HG03469 (cell line): Measurements from ENCODE around the gene RAB11FIP3.
"Not testable (repeated sequence)": the region's sequence is repeated elsewhere in the genome, so short reads cannot be mapped to it uniquely, and the experiment has no call there.

Source experiments
- ATAC-seq: cut with Tn5 transposase; IDR thresholded peaks from one replicate; pipeline ENCODE4 v1.9.1; 2021; ENCODE audit warnings: mild to moderate bottlenecking, moderate library complexity, moderate number of reproducible peaks; ENCODE audit not compliant: unreplicated experiment

The RAB11FIP3 gene

GRCh38 chr16:415170-415498, 10.3 kb upstream of the RAB11FIP3 start:
- ATAC-seq = not testable (repeated sequence)

DNA sequence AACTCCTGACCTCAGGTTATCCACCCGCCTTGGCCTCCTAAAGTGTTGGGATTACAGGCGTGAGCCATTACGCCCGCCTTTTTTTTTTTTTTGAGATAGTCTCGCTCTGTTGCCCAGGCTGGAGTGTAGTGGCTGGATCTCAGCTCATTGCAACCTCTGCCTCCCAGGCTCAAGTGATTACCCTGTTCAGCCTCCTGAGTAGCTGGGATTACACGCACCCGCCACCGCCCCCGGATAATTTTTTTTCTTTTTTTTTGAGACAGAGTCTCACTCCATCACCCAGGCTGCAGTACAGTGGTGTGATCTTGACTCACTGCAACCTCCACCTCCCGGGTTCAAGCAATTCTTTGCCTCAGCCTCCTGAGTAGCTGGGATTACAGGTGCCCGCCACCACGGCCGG, 3.3 kb upstream of the RAB11FIP3 start:
- not testable (repeated sequence) for ATAC-seq

DNA sequence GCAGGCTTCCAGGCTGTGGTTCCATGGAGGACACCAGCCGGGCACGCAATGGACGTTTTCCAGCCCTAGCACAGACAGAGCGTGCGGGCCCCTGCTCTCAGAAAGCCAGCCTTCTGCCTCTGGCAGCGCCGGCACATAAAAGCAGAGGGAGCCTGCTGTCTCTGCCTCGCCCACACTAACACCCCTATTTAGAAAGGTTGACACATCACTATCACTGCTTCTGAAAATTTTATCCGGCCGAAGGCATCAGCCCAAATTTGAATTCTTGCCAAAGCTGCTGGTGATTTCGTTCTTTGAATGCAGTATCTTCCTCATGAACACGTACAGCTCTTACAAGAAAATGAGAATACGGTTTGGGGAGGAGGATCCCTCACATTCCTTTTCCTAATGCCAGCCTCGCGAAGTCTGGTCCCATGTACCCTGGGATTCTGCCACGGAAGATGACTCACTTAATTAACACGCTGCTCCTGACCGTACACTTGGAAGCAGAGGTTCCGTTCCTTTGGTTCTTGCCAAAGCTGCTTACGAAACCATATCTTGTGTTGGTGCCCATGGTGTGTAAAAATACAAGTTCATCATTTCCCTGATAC, 1.3 kb upstream of the RAB11FIP3 start:
- ATAC-seq = no peak

GRCh38 chr16:424623-425081, 797 bp upstream of the RAB11FIP3 start:
- ATAC-seq = no peak

- ATAC-seq = peak; percentile 14
Observed at GRCh38 chr16:425740-426114, 278 bp downstream of the RAB11FIP3 start.

DNA sequence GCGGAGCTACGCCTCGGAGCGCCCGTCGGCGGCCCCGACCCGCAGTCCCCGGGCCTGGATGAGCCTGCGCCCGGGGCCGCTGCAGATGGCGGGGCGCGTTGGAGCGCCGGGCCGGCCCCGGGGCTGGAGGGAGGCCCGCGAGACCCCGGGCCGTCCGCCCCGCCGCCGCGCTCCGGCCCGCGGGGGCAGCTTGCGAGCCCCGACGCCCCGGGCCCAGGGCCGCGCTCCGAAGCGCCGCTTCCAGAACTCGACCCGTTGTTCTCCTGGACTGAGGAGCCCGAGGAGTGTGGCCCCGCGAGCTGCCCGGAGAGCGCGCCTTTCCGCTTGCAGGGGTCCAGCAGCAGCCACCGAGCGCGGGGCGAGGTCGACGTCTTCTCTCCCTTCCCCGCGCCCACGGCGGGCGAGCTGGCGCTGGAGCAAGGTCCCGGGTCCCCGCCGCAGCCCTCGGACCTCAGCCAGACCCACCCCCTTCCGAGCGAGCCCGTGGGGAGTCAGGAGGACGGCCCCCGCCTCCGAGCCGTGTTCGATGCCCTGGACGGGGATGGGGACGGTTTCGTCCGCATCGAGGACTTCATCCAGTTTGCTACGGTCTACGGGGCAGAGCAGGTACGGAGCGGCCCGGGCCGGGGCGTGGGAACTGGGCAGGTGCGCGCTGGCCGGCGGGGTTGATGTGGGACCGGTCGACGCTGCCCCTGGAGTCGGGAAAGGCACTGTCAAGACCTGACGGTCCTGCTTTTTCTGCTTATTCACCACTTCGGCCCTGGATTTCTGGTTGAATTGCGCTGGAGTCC, 861 bp downstream of the RAB11FIP3 start:
- no peak for ATAC-seq

DNA sequence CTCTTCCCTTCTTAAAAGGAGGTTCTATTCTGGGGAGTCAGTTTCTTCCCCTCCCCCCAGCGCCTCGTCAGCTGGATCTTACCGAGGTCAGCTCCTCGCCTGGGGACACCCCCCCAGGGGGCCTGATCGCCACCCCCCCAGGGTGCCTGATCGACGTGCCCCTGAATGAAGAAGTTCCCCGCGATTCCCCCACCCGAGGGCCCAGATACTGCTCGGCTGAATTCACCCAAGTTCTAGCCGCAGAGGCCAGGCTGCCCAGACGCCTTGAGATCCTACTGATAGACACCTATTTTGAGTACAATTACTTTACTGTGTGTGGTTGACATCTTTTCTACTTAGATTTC, 1.4 kb downstream of the RAB11FIP3 start:
- ATAC-seq = no peak

GRCh38 chr16:427250-427649, 1.8 kb downstream of the RAB11FIP3 start:
- no peak for ATAC-seq

- no peak for ATAC-seq
Observed at GRCh38 chr16:430904-431303, 5.5 kb downstream of the RAB11FIP3 start.

DNA sequence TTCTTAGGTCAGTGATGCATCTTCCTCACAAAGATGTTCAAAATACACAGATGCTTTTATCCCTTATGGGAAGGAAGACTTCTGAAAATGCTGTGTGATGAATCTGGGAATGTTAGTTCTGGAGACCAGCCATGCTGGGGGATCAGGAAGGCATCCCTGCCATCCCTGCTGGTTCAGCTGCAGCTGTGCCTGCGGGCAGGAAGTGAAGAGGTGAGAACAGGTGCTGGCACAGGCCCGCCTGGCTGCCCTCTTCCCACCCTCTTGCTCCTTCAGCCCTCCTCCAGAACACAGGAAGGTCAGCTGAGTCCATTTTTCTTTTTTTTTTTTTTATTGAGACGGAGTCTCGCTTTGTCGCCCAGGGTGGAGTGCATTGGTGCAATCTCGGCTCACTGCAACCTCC, 15.2 kb downstream of the RAB11FIP3 start:
- ATAC-seq = no peak

GRCh38 chr16:441447-441846, 16.0 kb downstream of the RAB11FIP3 start:
- ATAC-seq = no peak

DNA sequence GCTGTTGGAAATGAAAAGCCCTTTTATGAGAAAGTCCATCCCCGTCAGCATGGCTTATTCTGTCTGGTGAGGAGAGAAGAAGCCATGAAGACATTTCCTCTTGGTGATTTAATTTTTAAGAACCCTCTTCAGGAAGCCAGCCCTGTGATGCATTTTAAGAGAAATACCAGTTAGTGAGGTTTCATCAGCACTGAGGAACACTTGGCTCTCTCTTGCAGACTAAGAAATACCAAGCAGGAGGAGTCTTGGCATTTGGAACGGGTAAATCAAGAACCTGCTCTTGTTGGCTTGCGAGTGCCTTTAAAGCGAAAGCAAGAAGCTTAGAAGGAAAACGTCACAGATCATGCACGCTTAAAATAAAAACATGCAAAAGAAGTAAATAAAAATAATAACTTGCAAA, 17.5 kb downstream of the RAB11FIP3 start:
- ATAC-seq = no peak

DNA sequence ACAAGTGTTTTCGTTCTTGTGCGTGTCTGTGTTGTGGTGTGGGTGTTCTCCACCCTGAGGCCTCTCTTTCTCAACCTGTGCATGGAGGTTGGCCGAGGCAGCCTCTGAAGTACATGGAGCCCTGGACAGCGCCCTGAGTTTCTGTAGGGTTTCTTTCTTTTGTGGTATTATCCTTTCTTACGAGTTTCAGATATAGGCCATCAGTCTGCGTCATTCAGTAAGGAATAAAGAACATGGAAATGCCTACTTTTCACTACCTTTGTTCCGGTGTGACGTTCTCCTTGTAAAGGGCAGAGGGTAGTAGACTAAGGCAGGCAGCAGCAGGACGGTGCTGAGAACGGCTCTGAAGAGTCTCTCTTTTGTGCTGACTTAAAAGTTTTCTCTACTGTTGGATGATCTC, 18.6 kb downstream of the RAB11FIP3 start:
- ATAC-seq = no peak

DNA sequence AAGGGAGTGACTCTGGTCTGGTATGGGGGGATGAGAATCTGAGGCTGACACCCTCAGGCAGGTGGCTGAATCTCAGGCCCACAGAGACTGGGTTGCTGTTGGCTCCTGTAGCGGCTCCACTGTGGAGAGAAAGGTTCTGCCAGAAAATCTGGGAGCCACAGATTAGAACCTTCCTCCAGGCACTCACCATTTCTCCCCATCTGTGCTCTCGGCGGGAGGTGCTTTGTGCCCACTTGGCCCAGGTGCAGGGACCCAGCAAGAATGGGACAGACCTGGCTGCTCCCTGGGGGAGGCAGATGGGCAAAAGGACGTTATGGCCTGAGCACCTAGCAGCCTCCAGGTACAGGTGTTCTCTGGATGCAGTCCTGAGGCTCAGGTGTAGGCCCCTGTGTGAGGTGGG, 20.1 kb downstream of the RAB11FIP3 start:
- no peak for ATAC-seq

GRCh38 chr16:450385-450784, 24.9 kb downstream of the RAB11FIP3 start:
- ATAC-seq = no peak

DNA sequence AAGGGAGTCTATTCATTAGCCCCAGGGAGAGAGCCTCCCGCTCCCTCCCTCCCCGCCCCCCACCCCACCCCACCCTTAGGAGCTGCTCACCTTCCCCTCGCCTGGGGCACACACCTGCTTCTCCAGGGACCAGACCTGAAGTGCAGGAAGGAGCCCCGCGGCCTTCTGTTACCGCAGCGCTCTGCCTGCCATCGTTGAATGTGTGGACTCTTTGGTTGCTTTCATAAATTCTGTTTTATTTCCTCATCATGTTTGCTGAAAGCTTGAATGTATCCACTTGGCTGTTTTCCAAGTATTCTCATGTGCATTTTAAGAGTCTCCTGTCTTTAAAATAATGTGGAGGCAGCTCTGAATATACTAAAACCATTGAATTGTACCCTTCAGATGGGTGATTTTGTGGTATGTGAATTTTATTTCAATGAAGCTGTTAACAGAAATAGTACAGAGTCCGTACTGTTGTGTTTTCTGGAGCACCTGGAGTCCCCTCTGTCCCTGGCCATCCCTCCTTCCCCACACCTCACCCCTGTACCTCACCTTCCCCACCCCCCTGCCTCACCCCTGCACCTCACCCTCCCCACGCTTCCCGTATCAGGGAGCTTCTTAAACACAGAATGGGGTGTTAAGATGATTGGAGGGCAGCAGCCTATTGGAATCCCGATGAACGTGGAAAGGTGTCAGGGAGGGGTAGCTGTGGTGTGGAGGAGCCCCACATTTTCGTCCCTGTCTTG, 25.5 kb downstream of the RAB11FIP3 start:
- no peak for ATAC-seq

DNA sequence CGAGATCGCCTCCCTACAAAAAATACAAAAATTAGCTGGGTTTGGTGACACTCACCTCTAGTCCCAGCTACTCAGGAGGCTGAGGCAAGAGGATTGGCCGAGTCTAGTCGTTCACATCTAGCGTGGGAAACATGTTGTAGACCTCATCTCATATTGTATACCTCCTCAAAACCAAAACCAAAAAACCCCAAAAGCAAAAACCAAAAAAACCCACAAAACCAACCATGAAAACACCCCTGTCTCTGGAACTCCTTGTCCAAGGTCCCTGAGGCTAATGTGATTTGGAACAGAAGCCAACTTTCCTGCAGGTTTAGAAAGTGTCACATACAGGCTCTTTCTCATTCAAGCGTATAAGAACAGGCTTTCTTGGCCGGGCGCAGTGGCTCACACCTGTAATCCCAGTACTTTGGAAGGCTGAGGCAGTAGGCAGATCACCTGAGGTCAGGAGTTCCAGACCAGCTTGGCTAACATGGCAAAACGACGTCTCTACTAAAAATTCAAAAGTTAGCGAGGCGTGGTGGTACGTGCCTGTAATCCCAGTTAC, 29.0 kb downstream of the RAB11FIP3 start:
- ATAC-seq = no peak

GRCh38 chr16:455453-455852, 30.0 kb downstream of the RAB11FIP3 start:
- ATAC-seq = no peak

DNA sequence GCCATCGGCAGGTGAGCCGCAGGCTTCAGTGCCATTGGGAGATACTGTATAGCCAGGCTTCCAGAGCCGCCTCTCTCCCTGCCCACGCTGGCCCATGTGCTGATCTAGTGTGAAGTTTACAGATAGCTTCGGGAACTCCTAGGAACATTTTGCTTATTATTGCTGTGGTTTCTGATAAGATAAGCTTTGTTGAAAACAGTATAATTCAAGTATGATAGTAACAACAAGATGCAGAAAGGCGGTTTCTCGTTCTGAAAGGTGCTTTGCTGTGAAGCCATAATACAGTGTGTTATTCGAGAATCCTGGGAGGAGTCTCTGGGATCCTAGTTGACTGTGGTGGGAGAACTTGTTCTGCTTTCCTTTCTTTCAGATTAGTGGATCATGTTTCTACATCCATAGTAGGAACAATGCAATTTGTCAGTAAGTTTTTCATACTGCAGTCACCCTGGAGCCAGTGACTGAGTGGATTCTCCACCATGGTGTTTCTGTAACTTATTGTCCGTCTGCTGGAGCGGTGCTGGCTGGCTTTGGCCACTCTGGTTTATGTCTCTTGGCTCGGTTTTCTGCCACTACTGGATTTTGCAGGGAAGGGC, 31.5 kb downstream of the RAB11FIP3 start:
- no peak for ATAC-seq

DNA sequence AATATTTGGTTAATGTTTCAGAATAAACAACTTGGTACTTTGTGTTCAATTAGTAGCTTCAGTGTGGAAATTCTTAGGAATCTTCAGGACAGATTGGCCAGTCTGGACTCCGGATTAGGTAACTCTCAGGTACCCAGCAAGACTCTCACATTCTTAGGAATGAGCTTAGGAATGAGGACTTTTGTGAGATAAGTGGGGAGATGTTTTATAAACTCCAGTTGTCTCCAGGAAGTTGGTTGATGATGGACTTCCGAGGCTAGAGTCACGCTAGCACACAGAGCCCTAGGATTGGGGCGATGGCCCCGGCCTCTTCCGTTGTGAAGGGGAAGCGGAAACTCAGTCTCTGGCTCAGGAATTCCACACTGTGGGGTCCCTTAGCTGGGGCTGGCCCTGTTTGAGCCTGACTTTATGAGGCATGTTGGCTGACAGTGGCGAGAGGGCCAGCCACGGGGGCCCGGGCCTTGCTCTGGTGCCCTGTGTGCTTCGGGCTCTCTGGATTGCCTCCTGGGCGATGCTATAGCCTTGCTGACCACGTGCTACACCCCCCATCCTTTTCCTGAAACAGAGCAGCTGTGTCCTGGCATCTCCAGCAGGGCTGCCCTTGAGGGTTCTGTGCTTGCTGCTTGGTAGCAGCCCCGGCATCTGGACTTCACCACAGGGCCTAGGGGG, 32.4 kb downstream of the RAB11FIP3 start:
- no peak for ATAC-seq

- ATAC-seq = no peak
Observed at GRCh38 chr16:459761-460160, 34.3 kb downstream of the RAB11FIP3 start.
